Activated naive CD4-positive, alpha-beta T cell treated with anti-CD3 and anti-CD28 coated beads, Interleukin-2, amount 50 U/mL, for 24 hours (primary cell): ENCODE results near the gene ALDH8A1.

Experiments used
- H3K27ac Mint-ChIP-seq: one replicate; pipeline ENCODE4 v1.8.0; 2021; ENCODE audit warnings: mild to moderate bottlenecking, mixed read lengths
- H3K27me3 Mint-ChIP-seq: one replicate; pipeline ENCODE4 v1.8.0; 2021; ENCODE audit warnings: mixed read lengths
- H3K36me3 Mint-ChIP-seq: one replicate; pipeline ENCODE4 v1.8.0; 2021; ENCODE audit warnings: mixed read lengths
- H3K4me1 Mint-ChIP-seq: one replicate; pipeline ENCODE4 v1.8.0; 2021; ENCODE audit warnings: mixed read lengths
- H3K4me3 Mint-ChIP-seq: one replicate; pipeline ENCODE4 v1.8.0; 2021; ENCODE audit warnings: mild to moderate bottlenecking, mixed read lengths
- H3K9me3 Mint-ChIP-seq: one replicate; pipeline ENCODE4 v1.8.0; 2021; ENCODE audit warnings: mixed read lengths

Gene ALDH8A1

GRCh38 chr6:134961366-134961765, 11.5 kb upstream of the ALDH8A1 start:
- Mint-ChIP-seq H3K9me3 (peaks cover 13% of the 10 kb centered on the region), H3K27ac (no peak overlapping the region)

DNA sequence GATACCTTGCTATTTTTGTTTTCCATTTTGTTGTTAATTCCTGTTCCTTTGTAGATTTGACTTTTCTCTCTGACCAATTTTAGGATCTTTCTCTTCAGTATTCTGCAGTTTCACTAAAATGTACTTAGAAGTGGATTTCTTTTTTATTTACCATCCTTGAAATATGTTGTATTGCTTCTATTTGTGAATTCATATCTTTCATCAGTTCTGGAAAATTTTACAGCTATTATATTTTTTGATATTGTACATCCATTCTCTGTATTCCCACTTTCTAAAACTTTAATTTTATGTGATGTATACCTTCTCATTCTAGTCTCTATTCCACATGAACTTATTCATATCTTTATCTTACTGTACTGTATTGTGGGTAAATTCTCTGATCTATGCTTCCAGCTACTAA, 9.7 kb upstream of the ALDH8A1 start:
- peaks cover 39% of the 10 kb centered on the region for H3K36me3 Mint-ChIP-seq
- H3K9me3 Mint-ChIP-seq: peaks cover 13% of the 10 kb centered on the region
- no peaks in the 10 kb centered on the region for H3K27me3 Mint-ChIP-seq
- H3K4me3 Mint-ChIP-seq: no peak overlapping the region
- peaks cover 6% of the 10 kb centered on the region for H3K4me1 Mint-ChIP-seq
- H3K27ac Mint-ChIP-seq: no peak overlapping the region

More at GRCh38 chr6:134961366-134961765, 11.5 kb upstream of the ALDH8A1 start:
- no peaks in the 10 kb centered on the region for H3K27me3 Mint-ChIP-seq
- H3K36me3 Mint-ChIP-seq: peaks cover 44% of the 10 kb centered on the region
- H3K4me1 Mint-ChIP-seq: no peaks in the 10 kb centered on the region
- no peak overlapping the region for H3K4me3 Mint-ChIP-seq

GRCh38 chr6:134956676-134957075, 6.8 kb upstream of the ALDH8A1 start:
- Mint-ChIP-seq H3K36me3 (peaks cover 23% of the 10 kb centered on the region), H3K4me1 (peaks cover 6% of the 10 kb centered on the region), H3K27ac (no peak overlapping the region), H3K9me3 (peaks cover 13% of the 10 kb centered on the region), H3K27me3 (no peaks in the 10 kb centered on the region), H3K4me3 (no peak overlapping the region)

GRCh38 chr6:134956032-134956431, 6.1 kb upstream of the ALDH8A1 start:
- H3K27me3 Mint-ChIP-seq: no peaks in the 10 kb centered on the region
- H3K36me3 Mint-ChIP-seq: peaks cover 16% of the 10 kb centered on the region
- peaks cover 6% of the 10 kb centered on the region for H3K9me3 Mint-ChIP-seq
- H3K4me3 Mint-ChIP-seq: no peak overlapping the region
- peaks cover 6% of the 10 kb centered on the region for H3K4me1 Mint-ChIP-seq
- no peak overlapping the region for H3K27ac Mint-ChIP-seq

- Mint-ChIP-seq H3K27ac (no peak overlapping the region), H3K9me3 (no peaks in the 10 kb centered on the region), H3K36me3 (peaks cover 5% of the 10 kb centered on the region), H3K4me1 (peaks cover 6% of the 10 kb centered on the region), H3K4me3 (no peak overlapping the region), H3K27me3 (no peaks in the 10 kb centered on the region)
Measured at GRCh38 chr6:134954272-134955000, 4.5 kb upstream of the ALDH8A1 start.

- no peaks in the 10 kb centered on the region for H3K36me3 Mint-ChIP-seq
- no peak overlapping the region for H3K4me3 Mint-ChIP-seq
- H3K27ac Mint-ChIP-seq: no peak overlapping the region
- H3K9me3 Mint-ChIP-seq: no peaks in the 10 kb centered on the region
- peaks cover 6% of the 10 kb centered on the region for H3K4me1 Mint-ChIP-seq
- no peaks in the 10 kb centered on the region for H3K27me3 Mint-ChIP-seq
Measured at GRCh38 chr6:134951494-134952263, 1.8 kb upstream of the ALDH8A1 start.

DNA sequence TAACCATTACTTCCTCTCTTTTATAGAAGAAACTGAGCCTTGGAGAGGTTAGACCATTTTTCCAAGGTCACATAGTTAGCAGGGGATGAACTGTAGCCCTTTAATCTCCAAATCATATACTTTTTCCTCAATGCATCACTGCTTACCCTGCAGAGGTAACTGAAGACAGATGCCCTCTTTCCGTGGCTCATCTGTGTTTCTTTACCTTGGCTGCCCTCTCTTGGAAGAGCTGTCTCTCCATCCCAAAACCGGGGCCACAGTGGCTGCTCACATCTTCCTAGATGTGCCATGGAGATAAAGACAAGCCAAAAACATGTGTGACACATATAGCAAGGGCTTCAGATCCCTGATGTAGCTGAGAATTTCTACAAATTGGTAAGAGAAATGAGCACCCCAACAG, 581 bp upstream of the ALDH8A1 start:
- no peak overlapping the region for H3K27ac Mint-ChIP-seq
- peaks cover 4% of the 10 kb centered on the region for H3K4me1 Mint-ChIP-seq
- H3K4me3 Mint-ChIP-seq: no peak overlapping the region
- no peaks in the 10 kb centered on the region for H3K27me3 Mint-ChIP-seq
- H3K36me3 Mint-ChIP-seq: no peaks in the 10 kb centered on the region
- no peaks in the 10 kb centered on the region for H3K9me3 Mint-ChIP-seq

DNA sequence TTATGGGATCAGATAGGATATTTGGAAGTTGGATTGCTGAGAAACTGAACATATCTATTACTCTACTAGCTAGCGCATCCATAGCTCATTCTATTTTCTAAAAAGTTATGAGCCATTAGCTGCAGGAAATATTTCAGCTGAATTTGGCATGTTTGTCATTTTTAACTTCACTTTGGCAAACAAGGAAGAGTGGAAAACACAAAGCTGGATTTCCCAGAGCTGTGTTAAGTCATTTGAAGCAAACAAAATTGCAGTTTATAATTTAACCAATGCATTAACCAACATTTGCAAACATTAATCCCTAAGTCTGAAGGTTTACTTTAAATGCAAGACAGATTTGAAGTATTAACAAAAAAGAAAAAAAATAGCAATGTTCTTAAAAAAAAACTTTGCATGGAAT, 1.2 kb downstream of the ALDH8A1 start:
- Mint-ChIP-seq H3K9me3 (no peaks in the 10 kb centered on the region), H3K27me3 (no peaks in the 10 kb centered on the region), H3K4me1 (no peaks in the 10 kb centered on the region), H3K36me3 (no peaks in the 10 kb centered on the region), H3K27ac (no peak overlapping the region), H3K4me3 (no peak overlapping the region)

DNA sequence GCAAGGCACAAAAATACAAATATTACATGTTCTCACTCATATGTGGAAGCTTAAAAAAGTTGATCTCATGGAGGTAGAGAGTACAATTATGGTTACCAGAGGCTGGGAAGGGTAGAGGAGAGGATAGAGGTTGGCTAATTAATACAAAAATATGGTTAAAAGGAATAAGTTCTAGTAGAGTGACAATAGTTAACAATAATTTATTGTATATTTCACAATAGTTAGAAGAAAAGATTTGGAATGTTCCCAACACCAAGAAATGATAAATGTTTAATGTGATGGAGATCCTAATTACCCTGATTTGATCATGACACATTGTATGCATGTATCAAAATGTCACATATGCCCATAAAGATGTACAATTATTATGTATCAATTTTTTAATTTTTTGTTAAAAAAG, 1.8 kb downstream of the ALDH8A1 start:
- H3K4me3 Mint-ChIP-seq: no peak overlapping the region
- H3K36me3 Mint-ChIP-seq: no peaks in the 10 kb centered on the region

DNA sequence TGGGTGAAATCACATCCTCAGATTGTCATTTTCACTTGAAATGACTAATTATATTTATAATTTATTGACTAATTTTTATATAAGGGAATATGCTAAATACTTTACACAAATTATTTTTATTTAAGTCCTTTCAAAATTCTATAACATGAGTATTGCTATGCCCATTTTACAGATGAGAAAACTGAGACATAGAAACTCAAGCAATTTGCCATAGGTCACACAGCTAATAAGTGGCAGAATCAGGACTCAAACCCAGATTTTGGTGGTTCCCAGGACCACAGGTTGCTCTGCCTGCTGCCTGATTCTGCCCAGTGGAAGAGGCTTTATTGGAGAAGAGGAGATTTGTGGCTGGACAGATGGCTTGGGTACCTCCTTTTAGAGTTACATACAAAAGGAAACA, 4.9 kb downstream of the ALDH8A1 start:
- H3K9me3 Mint-ChIP-seq: no peaks in the 10 kb centered on the region
- H3K27ac Mint-ChIP-seq: no peak overlapping the region
- H3K4me3 Mint-ChIP-seq: no peak overlapping the region
- H3K27me3 Mint-ChIP-seq: no peaks in the 10 kb centered on the region
- H3K4me1 Mint-ChIP-seq: no peaks in the 10 kb centered on the region
- no peaks in the 10 kb centered on the region for H3K36me3 Mint-ChIP-seq

More for the DNA sequence above, 1.8 kb downstream of the ALDH8A1 start:
- Mint-ChIP-seq H3K27ac (no peak overlapping the region), H3K27me3 (no peaks in the 10 kb centered on the region), H3K4me1 (no peaks in the 10 kb centered on the region), H3K9me3 (no peaks in the 10 kb centered on the region)

DNA sequence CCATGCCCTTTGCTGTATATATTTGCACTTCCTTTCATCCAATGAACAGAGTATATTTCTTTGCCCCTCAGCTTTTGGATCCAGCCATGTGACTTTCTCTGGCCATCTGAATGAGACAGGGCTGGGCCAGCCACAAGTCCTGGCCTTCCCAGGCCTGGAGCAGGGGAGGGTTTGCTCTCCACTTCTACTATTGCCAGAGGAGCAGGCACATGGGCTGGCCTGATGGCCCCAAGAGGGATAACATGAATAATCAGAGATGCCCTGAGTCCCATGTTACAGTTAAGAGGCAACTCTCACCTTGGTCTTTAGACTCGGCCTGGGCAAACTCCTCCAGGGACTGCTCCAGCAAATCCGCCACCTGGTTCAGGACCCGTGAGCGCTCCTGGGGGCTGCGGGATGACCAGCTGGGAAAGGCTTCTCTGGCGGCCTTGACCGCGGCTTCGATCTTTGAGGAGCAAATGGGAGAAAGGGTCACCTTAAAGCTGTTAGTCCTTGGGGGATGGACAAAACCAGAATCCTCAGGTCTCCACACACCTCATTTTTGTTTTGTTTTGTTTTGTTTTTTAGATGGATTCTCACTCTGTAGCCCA, 6.3 kb downstream of the ALDH8A1 start:
- H3K4me3 Mint-ChIP-seq: no peak overlapping the region
- H3K27ac Mint-ChIP-seq: peak overlapping the region; percentile 65
- peaks cover 14% of the 10 kb centered on the region for H3K4me1 Mint-ChIP-seq
- no peaks in the 10 kb centered on the region for H3K9me3 Mint-ChIP-seq
- no peaks in the 10 kb centered on the region for H3K36me3 Mint-ChIP-seq
- H3K27me3 Mint-ChIP-seq: no peaks in the 10 kb centered on the region

GRCh38 chr6:134938896-134939295, 11.0 kb downstream of the ALDH8A1 start:
- Mint-ChIP-seq H3K4me1 (peaks cover 18% of the 10 kb centered on the region), H3K9me3 (no peaks in the 10 kb centered on the region), H3K27me3 (no peaks in the 10 kb centered on the region), H3K27ac (no peak overlapping the region), H3K4me3 (no peak overlapping the region), H3K36me3 (peaks cover 2% of the 10 kb centered on the region)

DNA sequence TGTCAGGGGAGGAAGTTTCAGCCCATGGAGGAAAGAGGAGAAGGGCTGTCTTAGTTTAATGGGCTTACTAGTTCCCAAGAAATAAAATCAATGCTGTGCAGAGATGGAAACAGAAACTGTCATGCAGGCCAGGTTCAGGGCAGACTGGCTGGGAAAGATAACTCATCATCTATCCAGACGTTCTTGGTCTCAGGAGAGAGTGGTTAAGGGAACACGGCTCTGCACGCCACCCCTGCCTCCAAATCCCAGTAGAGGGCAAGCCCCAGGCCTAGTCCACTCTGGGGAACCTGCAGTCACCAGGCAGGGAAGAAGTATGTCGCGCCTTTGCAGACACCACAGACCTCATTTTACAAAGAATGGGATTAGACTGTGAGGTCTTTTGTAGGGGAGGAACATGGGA, 12.5 kb downstream of the ALDH8A1 start:
- no peak overlapping the region for H3K27ac Mint-ChIP-seq

GRCh38 chr6:134936931-134937330, 13.0 kb downstream of the ALDH8A1 start:
- H3K4me3 Mint-ChIP-seq: no peak overlapping the region
- peaks cover 4% of the 10 kb centered on the region for H3K36me3 Mint-ChIP-seq
- no peaks in the 10 kb centered on the region for H3K27me3 Mint-ChIP-seq
- no peak overlapping the region for H3K27ac Mint-ChIP-seq
- no peaks in the 10 kb centered on the region for H3K9me3 Mint-ChIP-seq
- peaks cover 18% of the 10 kb centered on the region for H3K4me1 Mint-ChIP-seq

More for the DNA sequence above, 12.5 kb downstream of the ALDH8A1 start:
- no peaks in the 10 kb centered on the region for H3K27me3 Mint-ChIP-seq
- H3K4me3 Mint-ChIP-seq: no peak overlapping the region
- no peaks in the 10 kb centered on the region for H3K9me3 Mint-ChIP-seq
- H3K4me1 Mint-ChIP-seq: peaks cover 18% of the 10 kb centered on the region
- peaks cover 2% of the 10 kb centered on the region for H3K36me3 Mint-ChIP-seq

DNA sequence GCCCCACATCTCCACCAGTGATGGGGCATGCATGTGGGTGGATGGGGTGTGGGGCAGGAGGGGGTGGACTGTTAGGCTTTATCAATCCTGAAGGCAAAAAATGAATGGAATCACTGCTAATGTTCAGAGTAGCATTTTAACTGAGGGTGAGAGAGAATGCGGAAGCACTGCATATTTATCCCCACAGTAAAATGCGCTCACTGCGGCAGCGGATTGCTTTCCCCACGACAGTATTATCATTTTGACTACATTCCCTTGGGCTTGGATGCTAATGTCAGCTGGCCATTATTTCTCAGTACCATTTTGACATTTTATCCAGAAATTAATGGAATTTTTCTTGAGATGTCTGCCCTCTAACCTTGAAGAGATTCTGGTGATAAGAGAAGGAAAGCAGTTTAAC, 13.4 kb downstream of the ALDH8A1 start:
- no peak overlapping the region for H3K27ac Mint-ChIP-seq

More for the DNA sequence above, 13.4 kb downstream of the ALDH8A1 start:
- Mint-ChIP-seq H3K9me3 (no peaks in the 10 kb centered on the region), H3K4me1 (peaks cover 18% of the 10 kb centered on the region), H3K27me3 (no peaks in the 10 kb centered on the region), H3K4me3 (no peak overlapping the region), H3K36me3 (peaks cover 4% of the 10 kb centered on the region)
